CD4-positive, alpha-beta memory T cell (primary cell): ENCODE data around the gene PRSS1. TPM values are rescaled to one million over a fixed set of nuclear protein-coding genes. Genes with fewer than 3 reads are reported as not detected.
"Not testable (repeated sequence)": the region's sequence is repeated elsewhere in the genome, so short reads cannot be mapped to it uniquely, and the experiment has no call there.

Source experiments
- CTCF ChIA-PET: fragments of 350-600 bp; sonication (Branson Sonifier 250); formaldehyde crosslinking; loops from one replicate; lab custom pipeline; 2021; ENCODE audit warnings: inconsistent platforms; ENCODE audit not compliant: partially characterized antibody; lab: Charles Lee
- POLR2A ChIA-PET: fragments of 350-600 bp; sonication (Branson Sonifier 250); formaldehyde crosslinking; loops from one replicate; lab custom pipeline; 2021; ENCODE audit not compliant: partially characterized antibody; lab: Charles Lee
- DNase-seq, 5 donors: peaks; one replicate each; pipeline versions ENCODE4 v3.0.0 to v3.0.0-alpha.2; 2020 to 2022; ENCODE audit warnings: mixed read lengths in 1 of 5
- H3K27ac ChIP-seq: one replicate; pipeline ENCODE4 v1.7.0; 2013; ENCODE audit warnings: low read depth, low read length
- H3K27me3 ChIP-seq: 2 replicates; pipeline ENCODE4 v1.7.0; 2013; ENCODE audit warnings: mild to moderate bottlenecking, low read length, moderate library complexity; ENCODE audit not compliant: insufficient read depth
- H3K36me3 ChIP-seq: 2 replicates; pipeline ENCODE4 v1.7.0; 2013; ENCODE audit warnings: mild to moderate bottlenecking, low read length, moderate library complexity; ENCODE audit not compliant: insufficient read depth
- H3K4me1 ChIP-seq: 2 replicates; pipeline ENCODE4 v1.7.0; 2013; ENCODE audit warnings: mild to moderate bottlenecking, low read length, moderate library complexity; ENCODE audit not compliant: insufficient read depth
- H3K4me3 ChIP-seq, 2 donors: one replicate each; pipeline ENCODE4 v1.7.0; 2013; ENCODE audit warnings: low read length in 2 of 2, mild to moderate bottlenecking in 1 of 2
- H3K9me3 ChIP-seq, 2 donors: one replicate each; pipeline ENCODE4 v1.7.0; 2013; ENCODE audit warnings: low read length in 2 of 2, control low read depth in 1 of 2; ENCODE audit not compliant: control insufficient read depth in 1 of 2
- H3K27ac Mint-ChIP-seq, 7 donors: one replicate each; pipeline ENCODE4 v1.8.0; 2020 to 2021; ENCODE audit warnings: mixed read lengths in 7 of 7, mild to moderate bottlenecking in 6 of 7, inconsistent platforms in 3 of 7, moderate library complexity in 3 of 7
- H3K27me3 Mint-ChIP-seq, 2 donors: one replicate each; pipeline ENCODE4 v1.8.0; 2020 to 2021; ENCODE audit warnings: mixed read lengths in 2 of 2
- H3K36me3 Mint-ChIP-seq, 2 donors: one replicate each; pipeline ENCODE4 v1.8.0; 2020 to 2021; ENCODE audit warnings: mixed read lengths in 2 of 2, inconsistent platforms in 1 of 2, mild to moderate bottlenecking in 1 of 2
- H3K4me1 Mint-ChIP-seq, 4 donors: one replicate each; pipeline ENCODE4 v1.8.0; 2020 to 2021; ENCODE audit warnings: mixed read lengths in 4 of 4, mild to moderate bottlenecking in 1 of 4
- H3K4me3 Mint-ChIP-seq, 8 donors: one replicate each; pipeline ENCODE4 v1.8.0; 2020 to 2021; ENCODE audit warnings: mixed read lengths in 8 of 8, mild to moderate bottlenecking in 7 of 8, moderate library complexity in 6 of 8, inconsistent platforms in 3 of 8
- H3K9me3 Mint-ChIP-seq, 8 donors: one replicate each; pipeline ENCODE4 v1.8.0; 2020 to 2021; ENCODE audit warnings: mixed read lengths in 8 of 8, mild to moderate bottlenecking in 5 of 8, inconsistent platforms in 3 of 8, moderate library complexity in 1 of 8
- intact Hi-C: fragments of 100-400 bp; cut with micrococcal nuclease; formaldehyde crosslinking; loops from one replicate; pipeline ENCODE4 v1.15.1; 2023
- polyA plus RNA-seq, 2 donors: library from polyadenylated mRNA; unstranded; fragments of 300-500 nt; fragmentation: Illumina TruSeq; gene quantifications; one replicate each; pipeline ENCODE4 v1.2.3, GENCODE V29; 2021
- total RNA-seq, 2 experiments: library from RNA; stranded (reverse); gene quantifications; one replicate each; pipeline ENCODE4 v1.2.3, GENCODE V29; 2021

PRSS1 gene
- total and polyA plus RNA-seq, 4 experiments from 2014 or later: 0.44 TPM; not detected in 3

- Mint-ChIP-seq H3K4me3 (no peak overlapping the region), H3K4me1 (peaks cover 0 to 3% (median 0%) of the 10 kb centered on the region in 4 donors), H3K9me3 (no peaks in the 10 kb centered on the region), H3K27me3 (no peaks in the 10 kb centered on the region), H3K36me3 (no peaks in the 10 kb centered on the region), H3K27ac (no peak overlapping the region)
- no peaks in the 10 kb centered on the region for H3K4me1 ChIP-seq
- ChIA-PET CTCF (interaction anchor here (1.0 kb wide), 1 partner anchor 10 kb away, joined by 5 read pairs; no protein-coding TSS in a partner anchor), POLR2A (no interaction called here)
- intact Hi-C loops: no loop called here
- no peaks in the 10 kb centered on the region for H3K27me3 ChIP-seq
- H3K4me3 ChIP-seq: no peak overlapping the region
- H3K27ac ChIP-seq: no peak overlapping the region
- no peaks in the 10 kb centered on the region for H3K36me3 ChIP-seq
- H3K9me3 ChIP-seq: no peaks in the 10 kb centered on the region
- DNase-seq: no peak
Observed at GRCh38 chr7:142772673-142773072, 23.4 kb downstream of the PRSS1 start.

DNA sequence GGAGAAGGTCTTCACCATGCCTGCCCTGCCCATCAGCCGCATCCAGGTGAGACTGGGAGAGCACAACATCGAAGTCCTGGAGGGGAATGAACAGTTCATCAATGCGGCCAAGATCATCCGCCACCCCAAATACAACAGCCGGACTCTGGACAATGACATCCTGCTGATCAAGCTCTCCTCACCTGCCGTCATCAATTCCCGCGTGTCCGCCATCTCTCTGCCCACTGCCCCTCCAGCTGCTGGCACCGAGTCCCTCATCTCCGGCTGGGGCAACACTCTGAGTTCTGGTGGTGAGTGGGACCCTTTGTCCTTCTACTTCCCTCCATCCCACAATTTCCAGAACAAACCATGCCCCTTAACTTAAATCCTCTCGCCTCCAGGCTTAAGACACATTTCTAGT is 24.0 kb downstream of the PRSS1 start:
- H3K9me3 Mint-ChIP-seq: no peaks in the 10 kb centered on the region
- no peaks in the 10 kb centered on the region for H3K27me3 Mint-ChIP-seq
- Histone ChIP-seq H3K4me3 (no peak overlapping the region), H3K4me1 (no peaks in the 10 kb centered on the region), H3K9me3 (no peaks in the 10 kb centered on the region), H3K27me3 (no peaks in the 10 kb centered on the region), H3K36me3 (no peaks in the 10 kb centered on the region), H3K27ac (no peak overlapping the region)
- no peak overlapping the region for H3K4me3 Mint-ChIP-seq
- intact Hi-C loops: no loop called here
- H3K4me1 Mint-ChIP-seq: peaks cover 0 to 3% (median 0%) of the 10 kb centered on the region in 4 donors
- H3K27ac Mint-ChIP-seq: no peak overlapping the region
- CTCF ChIA-PET: interaction anchor here (1.0 kb wide), 1 partner anchor 10 kb away, joined by 5 read pairs; no protein-coding TSS in a partner anchor
- POLR2A ChIA-PET: no interaction called here
- DNase-seq: no peak
- H3K36me3 Mint-ChIP-seq: no peaks in the 10 kb centered on the region

GRCh38 chr7:142773937-142774744 is 24.9 kb downstream of the PRSS1 start:
- no peak overlapping the region for H3K4me3 ChIP-seq
- no peak for DNase-seq
- no peaks in the 10 kb centered on the region for H3K9me3 ChIP-seq
- H3K36me3 Mint-ChIP-seq: no peaks in the 10 kb centered on the region
- POLR2A ChIA-PET: no interaction called here
- peaks cover 0 to 3% (median 0%) of the 10 kb centered on the region in 4 donors for H3K4me1 Mint-ChIP-seq
- H3K4me3 Mint-ChIP-seq: no peak overlapping the region
- no peaks in the 10 kb centered on the region for H3K27me3 ChIP-seq
- no peak overlapping the region for H3K27ac Mint-ChIP-seq
- no peaks in the 10 kb centered on the region for H3K4me1 ChIP-seq
- H3K27me3 Mint-ChIP-seq: no peaks in the 10 kb centered on the region
- H3K36me3 ChIP-seq: no peaks in the 10 kb centered on the region
- intact Hi-C loops: no loop called here
- CTCF ChIA-PET: interaction anchor here (1.4 kb wide), 1 partner anchor 37 kb away, joined by 4 read pairs; no protein-coding TSS in a partner anchor
- H3K9me3 Mint-ChIP-seq: no peaks in the 10 kb centered on the region
- no peak overlapping the region for H3K27ac ChIP-seq

- no peak for DNase-seq
- H3K36me3 Mint-ChIP-seq: no peaks in the 10 kb centered on the region
- peaks cover 0 to 3% (median 0%) of the 10 kb centered on the region in 4 donors for H3K4me1 Mint-ChIP-seq
- no peaks in the 10 kb centered on the region for H3K9me3 Mint-ChIP-seq
- no peak overlapping the region for H3K27ac Mint-ChIP-seq
- no peak overlapping the region for H3K4me3 Mint-ChIP-seq
- no peaks in the 10 kb centered on the region for H3K4me1 ChIP-seq
- POLR2A ChIA-PET: no interaction called here
- no peaks in the 10 kb centered on the region for H3K27me3 Mint-ChIP-seq
- CTCF ChIA-PET: interaction anchor here (1.4 kb wide), 1 partner anchor 36 kb away, joined by 4 read pairs; no protein-coding TSS in a partner anchor
- H3K27me3 ChIP-seq: no peaks in the 10 kb centered on the region
- H3K4me3 ChIP-seq: no peak overlapping the region
- no peaks in the 10 kb centered on the region for H3K9me3 ChIP-seq
- H3K36me3 ChIP-seq: no peaks in the 10 kb centered on the region
- H3K27ac ChIP-seq: no peak overlapping the region
- intact Hi-C loops: no loop called here
Observed at GRCh38 chr7:142774826-142775225, 25.6 kb downstream of the PRSS1 start.

DNA sequence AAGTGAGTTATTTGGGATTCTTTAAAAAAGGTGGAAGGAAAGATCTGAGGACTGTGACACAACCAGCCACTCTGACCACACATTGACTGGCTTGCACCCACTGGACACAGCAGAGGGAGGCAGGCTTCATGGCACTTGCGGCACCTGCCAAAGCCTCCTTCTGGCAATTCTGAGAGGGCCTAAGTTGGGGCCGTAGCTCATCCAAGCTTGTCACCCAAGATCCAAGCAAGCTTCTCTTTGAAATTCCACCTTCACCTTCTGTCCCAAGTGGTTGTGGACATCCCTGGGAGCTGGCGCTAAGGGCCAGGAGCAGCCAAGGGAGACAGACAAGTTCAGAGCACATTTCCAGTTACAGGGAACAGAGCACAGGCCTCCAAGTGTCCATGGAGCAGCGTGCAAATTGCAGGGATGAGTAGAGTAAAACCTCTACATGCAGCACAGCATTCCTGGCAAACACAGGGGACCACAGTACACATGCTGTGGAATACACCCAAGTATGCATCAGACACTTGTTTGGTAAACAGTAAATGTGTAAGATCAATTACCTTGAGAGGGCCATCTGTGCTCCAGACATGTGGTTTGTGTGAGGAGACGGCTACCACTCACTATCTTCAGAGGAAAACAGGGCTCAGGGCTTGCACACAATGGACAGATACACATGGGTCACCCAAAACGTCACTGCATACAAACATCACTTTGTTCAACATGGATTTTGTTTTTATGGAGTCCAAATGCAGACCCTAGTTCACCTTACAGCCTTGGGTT is 26.3 kb downstream of the PRSS1 start:
- H3K36me3 ChIP-seq, H3K27ac ChIP-seq, H3K4me3 ChIP-seq, intact Hi-C loops, H3K4me1 Mint-ChIP-seq, H3K4me3 Mint-ChIP-seq, DNase-seq, H3K27me3 ChIP-seq, H3K36me3 Mint-ChIP-seq, H3K4me1 ChIP-seq, H3K9me3 Mint-ChIP-seq, H3K9me3 ChIP-seq, H3K27me3 Mint-ChIP-seq, H3K27ac Mint-ChIP-seq, POLR2A ChIA-PET: not testable (repeated sequence)
- CTCF ChIA-PET: interaction anchor here (1.4 kb wide), 1 partner anchor 36 kb away, joined by 4 read pairs; no protein-coding TSS in a partner anchor

DNA sequence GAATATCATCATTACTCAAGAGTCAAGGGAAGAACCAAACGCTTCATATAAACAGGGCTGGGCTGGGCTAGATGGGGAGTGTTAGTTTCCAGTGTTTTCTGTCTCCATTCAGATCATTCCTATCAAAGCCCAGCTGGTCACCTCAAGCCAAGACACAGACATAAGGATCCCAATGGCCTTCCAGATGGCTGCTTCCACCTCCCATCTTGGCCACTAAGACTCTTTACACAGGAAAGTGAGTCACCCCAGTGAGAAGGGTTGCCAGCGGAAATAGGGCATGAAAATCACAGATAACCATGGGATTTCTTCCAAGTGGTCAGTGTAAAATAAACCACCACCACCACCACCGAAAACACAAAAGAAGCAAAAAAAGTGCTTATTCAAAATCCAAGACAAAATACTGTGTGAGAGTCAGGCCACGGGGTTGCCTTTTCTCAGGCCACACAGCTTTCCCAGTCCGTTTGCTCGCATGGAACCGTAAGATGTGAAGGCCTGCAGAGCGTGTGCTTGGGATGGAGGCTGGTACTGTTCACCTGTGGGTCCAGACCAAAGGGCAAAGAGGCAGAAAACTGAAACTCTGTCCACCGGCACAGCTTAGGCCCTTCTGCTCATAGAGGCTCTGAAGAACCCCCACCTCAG is 27.1 kb downstream of the PRSS1 start:
- no peak overlapping the region for H3K4me3 ChIP-seq
- Mint-ChIP-seq H3K27ac (no peak overlapping the region), H3K4me3 (no peak overlapping the region), H3K27me3 (no peaks in the 10 kb centered on the region), H3K36me3 (no peaks in the 10 kb centered on the region), H3K9me3 (no peaks in the 10 kb centered on the region), H3K4me1 (peaks cover 0 to 3% (median 0%) of the 10 kb centered on the region in 4 donors)
- DNase-seq: no peak
- no peaks in the 10 kb centered on the region for H3K4me1 ChIP-seq
- no peaks in the 10 kb centered on the region for H3K36me3 ChIP-seq
- ChIA-PET POLR2A (no interaction called here), CTCF (no interaction called here)
- no peak overlapping the region for H3K27ac ChIP-seq
- H3K27me3 ChIP-seq: no peaks in the 10 kb centered on the region
- intact Hi-C loops: no loop called here
- H3K9me3 ChIP-seq: no peaks in the 10 kb centered on the region

DNA sequence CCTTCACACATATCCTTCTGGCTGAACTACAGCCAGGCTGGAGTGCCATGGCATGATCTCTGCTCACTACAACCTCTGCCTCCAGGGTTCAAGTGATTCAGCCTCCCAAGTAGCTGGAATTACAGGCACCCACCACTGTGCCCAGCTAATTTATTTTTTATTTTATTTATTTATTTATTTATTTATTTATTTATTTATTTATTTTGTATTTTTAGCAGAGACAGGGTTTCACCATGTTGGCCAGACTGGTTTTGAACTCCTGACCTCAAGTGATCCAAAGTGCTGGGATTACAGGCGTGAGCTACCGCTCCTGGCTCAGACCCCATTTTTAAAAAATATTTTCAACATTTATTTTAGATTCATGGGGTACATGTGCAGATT is 27.6 kb downstream of the PRSS1 start:
- DNase-seq, H3K4me3 Mint-ChIP-seq, H3K4me1 ChIP-seq, H3K36me3 ChIP-seq, H3K4me3 ChIP-seq, H3K36me3 Mint-ChIP-seq, H3K27me3 ChIP-seq, H3K27ac Mint-ChIP-seq, H3K9me3 Mint-ChIP-seq, CTCF ChIA-PET, H3K27ac ChIP-seq, H3K4me1 Mint-ChIP-seq, H3K27me3 Mint-ChIP-seq, intact Hi-C loops, H3K9me3 ChIP-seq, POLR2A ChIA-PET: not testable (repeated sequence)
